ENCODE measurements around the gene ITPK1.
A peak's percentile ranks its signal among the peaks of the same experiment; 100 is the strongest.

Gene ITPK1

GRCh38 chr14:93115821-93116675, at the start of gene ITPK1 (continued):
- TF ChIP-seq ZNF664 (tag by site-specific recombination; IDR thresholded peaks at IDR 0.05) (no peak), EGR2 (tag by site-specific recombination; IDR thresholded peaks at IDR 0.05; ENCODE audit: low read depth) (no peak), ZNF391 (tag by site-specific recombination; IDR thresholded peaks at IDR 0.05; ENCODE audit: borderline replicate concordance, low read depth) (no peak), ZNF19 (tag by site-specific recombination; IDR thresholded peaks at IDR 0.05; ENCODE audit: low read depth) (no peak), ZNF266 (tag by site-specific recombination; IDR thresholded peaks at IDR 0.05; ENCODE audit: low read depth) (no peak), ZFP41 (tag by site-specific recombination; IDR thresholded peaks at IDR 0.05; ENCODE audit: borderline replicate concordance) (no peak), ZNF548 (tag by site-specific recombination; IDR thresholded peaks at IDR 0.05) (no peak), ZNF121 (tag by site-specific recombination; IDR thresholded peaks at IDR 0.05) (no peak), MZF1 (tag by site-specific recombination; IDR thresholded peaks at IDR 0.05; ENCODE audit: borderline replicate concordance) (no peak), ZNF248 (tag by site-specific recombination; IDR thresholded peaks at IDR 0.05) (no peak), ZNF596 (tag by site-specific recombination; IDR thresholded peaks at IDR 0.05) (no peak), GFI1B (tag by site-specific recombination; IDR thresholded peaks at IDR 0.05) (no peak), ZNF473 (tag by site-specific recombination; IDR thresholded peaks at IDR 0.05) (no peak), YY1 (tag by site-specific recombination; IDR thresholded peaks at IDR 0.05) (no peak), ZBTB7A (tag by site-specific recombination; IDR thresholded peaks at IDR 0.05; ENCODE audit: low read depth) (no peak), ZNF37A (tag by site-specific recombination; IDR thresholded peaks at IDR 0.05) (no peak), ZNF169 (tag by site-specific recombination; IDR thresholded peaks at IDR 0.05) (no peak), FEZF1 (tag by site-specific recombination; IDR thresholded peaks at IDR 0.05) (no peak), PBX3 (CRISPR knock-in tag; IDR thresholded peaks at IDR 0.05) (no peak), ZNF146 (tag by site-specific recombination; IDR thresholded peaks at IDR 0.05) (no peak), ZNF174 (tag by site-specific recombination; IDR thresholded peaks at IDR 0.05) (no peak), ZNF555 (tag by site-specific recombination; conservative IDR thresholded peaks at IDR 0.05) (no peak), ZEB2 (tag by site-specific recombination; IDR thresholded peaks at IDR 0.05) (0 out of 2 replicates have a peak, but pooled peaks have one; percentile 38), ZNF830 (tag by site-specific recombination; IDR thresholded peaks at IDR 0.05; ENCODE audit: low read depth) (no peak)

GRCh38 chr14:93163564-93163963, 47.8 kb upstream of the ITPK1 start:
- ChIA-PET CTCF (interaction anchor here (0.6 to 1.6 kb wide), 4 partner anchors 14 to 599 kb away, joined by 3 to 7 read pairs (median 4); no protein-coding TSS in a partner anchor), POLR2A (no interaction called here)
- no peaks in the 10 kb centered on the region for H3K9me3 ChIP-seq (ENCODE audit: control insufficient read depth, insufficient read depth, low read depth, low read length)
- no peaks in the 10 kb centered on the region for H3K36me3 ChIP-seq (ENCODE audit: control insufficient read depth in 2 of 2, insufficient read depth in 1 of 2, low read length in 2 of 2)
- H3K4me1 ChIP-seq (ENCODE audit: control insufficient read depth, insufficient read depth, low read length) = no peaks in the 10 kb centered on the region
- H3K4me3 ChIP-seq (ENCODE audit: low read depth, low read length) = no peak overlapping the region
- no peak overlapping the region for H3K27ac ChIP-seq (ENCODE audit: extremely low read depth, low read depth, low read length)
- no peak for TF ChIP-seq SCRT1 (tag by site-specific recombination; IDR thresholded peaks at IDR 0.05; ENCODE audit: borderline replicate concordance)
- TF ChIP-seq ZNF112 (tag by site-specific recombination; IDR thresholded peaks at IDR 0.05) = no peak
- TF ChIP-seq ZNF555 (tag by site-specific recombination; conservative IDR thresholded peaks at IDR 0.05) = no peak
- no peak for TF ChIP-seq ZNF202 (tag by site-specific recombination; IDR thresholded peaks at IDR 0.05; ENCODE audit: borderline replicate concordance)
- TF ChIP-seq ZEB2 (tag by site-specific recombination; IDR thresholded peaks at IDR 0.05) = no peak
- TF ChIP-seq ZBTB6 (tag by site-specific recombination; IDR thresholded peaks at IDR 0.05) = no peak
- no peak for TF ChIP-seq ZNF26 (tag by site-specific recombination; IDR thresholded peaks at IDR 0.05)
- TF ChIP-seq TSHZ1 (tag by site-specific recombination; IDR thresholded peaks at IDR 0.05; ENCODE audit: borderline replicate concordance) = no peak
- TF ChIP-seq TRIM28 (IDR thresholded peaks at IDR 0.05; ENCODE audit: borderline replicate concordance, low read length) = no peak
- no peak for TF ChIP-seq ZNF629 (tag by site-specific recombination; IDR thresholded peaks at IDR 0.05)
